ENCODE data around the gene AGT. TPM values are rescaled to one million over a fixed set of nuclear protein-coding genes. Genes with fewer than 3 reads are reported as not detected.

Gene AGT
- total RNA-seq, 1 experiment from 2014 or later: 0.93 TPM

GRCh38 chr1:230715510-230715909, 1.6 kb upstream of the AGT start:
- no peak for ATAC-seq
- Histone ChIP-seq H4K20me1 (ENCODE audit: insufficient read depth) (no peaks in the 10 kb centered on the region), H3K4me2 (ENCODE audit: low read length) (no peak overlapping the region), H3K9me2 (ENCODE audit: insufficient read depth) (no peaks in the 10 kb centered on the region), H3K4me3 (replicated peaks in 1 of 2; ENCODE audit: low read depth in 1 of 2, low read length in 2 of 2) (no peak overlapping the region), H2AFZ (ENCODE audit: low read depth, low read length, poor library complexity, severe bottlenecking) (no peak overlapping the region), H3K9me3 (ENCODE audit: control insufficient read depth in 1 of 2, insufficient read depth in 1 of 2, low read depth in 1 of 2, low read length in 2 of 2) (no peaks in the 10 kb centered on the region), H3K9ac (ENCODE audit: low read length) (no peak overlapping the region), H3K27ac (ENCODE audit: low read depth, low read length) (no peak overlapping the region), H3K79me2 (ENCODE audit: insufficient read depth, low read length) (no peaks in the 10 kb centered on the region), H3K4me1 (ENCODE audit: control insufficient read depth in 1 of 2, insufficient read depth in 2 of 2, low read length in 2 of 2) (no peaks in the 10 kb centered on the region), H3K36me3 (ENCODE audit: control insufficient read depth in 1 of 2, insufficient read depth in 2 of 2, low read length in 2 of 2) (no peaks in the 10 kb centered on the region), H3K27me3 (ENCODE audit: insufficient read depth, low read length) (no peaks in the 10 kb centered on the region)
- RAD21 ChIA-PET (ENCODE audit: low non-redundant PET in 1 of 2, low total read pairs in 2 of 2, uncharacterized antibody in 2 of 2, unreplicated experiment in 2 of 2): no interaction called here
- POLR2A ChIA-PET: no interaction called here
- intact Hi-C loops (cut with micrococcal nuclease): no loop called here
- TF ChIP-seq CTCF (IDR thresholded peaks at IDR 0.05 in 2 of 3, conservative IDR thresholded peaks at IDR 0.05 in 1 of 3; ENCODE audit: borderline replicate concordance in 1 of 3, insufficient read depth in 1 of 3, low read depth in 2 of 3, low read length in 2 of 3): no peak
- TF ChIP-seq ZFX (IDR thresholded peaks at IDR 0.05): no peak
- TF ChIP-seq RAD21 (IDR thresholded peaks at IDR 0.05; ENCODE audit: low read depth): 0 out of 2 replicates have a peak, but pooled peaks have one; percentile 12
- no peak for TF ChIP-seq TCF7L2 (IDR thresholded peaks at IDR 0.05; ENCODE audit: borderline replicate concordance, extremely low read depth, insufficient read depth, insufficient read length)
- no peak for TF ChIP-seq POLR2A (IDR thresholded peaks at IDR 0.05; ENCODE audit: borderline replicate concordance, extremely low read depth, insufficient read depth, insufficient read length)
- DNase-seq (ENCODE audit: low read depth, low spot score): no peak
- no TSS peak for BruUV-seq (replicated peaks)
- CTCF ChIA-PET: no interaction called here

GRCh38 chr1:230713547-230713914, 391 bp downstream of the AGT start:
- Histone ChIP-seq H2AFZ (ENCODE audit: low read depth, low read length, poor library complexity, severe bottlenecking) (no peak overlapping the region), H3K9me2 (ENCODE audit: insufficient read depth) (no peaks in the 10 kb centered on the region), H3K4me2 (ENCODE audit: low read length) (no peak overlapping the region), H3K9ac (ENCODE audit: low read length) (no peak overlapping the region), H3K27ac (ENCODE audit: low read depth, low read length) (no peak overlapping the region), H3K79me2 (ENCODE audit: insufficient read depth, low read length) (no peaks in the 10 kb centered on the region), H3K9me3 (ENCODE audit: control insufficient read depth in 1 of 2, insufficient read depth in 1 of 2, low read depth in 1 of 2, low read length in 2 of 2) (no peaks in the 10 kb centered on the region), H3K4me1 (ENCODE audit: control insufficient read depth in 1 of 2, insufficient read depth in 2 of 2, low read length in 2 of 2) (no peaks in the 10 kb centered on the region), H3K4me3 (replicated peaks in 1 of 2; ENCODE audit: low read depth in 1 of 2, low read length in 2 of 2) (no peak overlapping the region), H3K27me3 (ENCODE audit: insufficient read depth, low read length) (no peaks in the 10 kb centered on the region), H3K36me3 (ENCODE audit: control insufficient read depth in 1 of 2, insufficient read depth in 2 of 2, low read length in 2 of 2) (no peaks in the 10 kb centered on the region), H4K20me1 (ENCODE audit: insufficient read depth) (no peaks in the 10 kb centered on the region)
- ChIA-PET POLR2A (no interaction called here), RAD21 (ENCODE audit: low non-redundant PET in 1 of 2, low total read pairs in 2 of 2, uncharacterized antibody in 2 of 2, unreplicated experiment in 2 of 2) (no interaction called here), CTCF (no interaction called here)
- intact Hi-C loops (cut with micrococcal nuclease): no loop called here
- no peak for DNase-seq (ENCODE audit: low read depth, low spot score)
- no TSS peak for BruUV-seq (replicated peaks)
- no peak for ATAC-seq
- TF ChIP-seq POLR2A (IDR thresholded peaks at IDR 0.05; ENCODE audit: borderline replicate concordance, extremely low read depth, insufficient read depth, insufficient read length) (no peak), EZH2 (IDR thresholded peaks at IDR 0.05) (no peak), CEBPB (IDR thresholded peaks at IDR 0.05; ENCODE audit: low read depth) (no peak), REST (IDR thresholded peaks at IDR 0.05; ENCODE audit: low read depth) (no peak), FOSL1 (IDR thresholded peaks at IDR 0.05; ENCODE audit: low read depth) (no peak), POLR2AphosphoS5 (IDR thresholded peaks at IDR 0.05; ENCODE audit: low read depth, low read length) (no peak), EZH2phosphoT487 (IDR thresholded peaks at IDR 0.05; ENCODE audit: borderline replicate concordance) (no peak), CTCF (IDR thresholded peaks at IDR 0.05 in 2 of 3, conservative IDR thresholded peaks at IDR 0.05 in 1 of 3; ENCODE audit: borderline replicate concordance in 1 of 3, insufficient read depth in 1 of 3, low read depth in 2 of 3, low read length in 2 of 3) (no peak), YY1 (IDR thresholded peaks at IDR 0.05; ENCODE audit: extremely low read depth, insufficient replicate concordance, low read depth, low read length) (no peak), RAD21 (IDR thresholded peaks at IDR 0.05; ENCODE audit: low read depth) (no peak)
